Type B pancreatic cell (in vitro differentiated cells): ENCODE data around the gene RASL10A. TPM values are rescaled to one million over a fixed set of nuclear protein-coding genes. Genes with fewer than 3 reads are reported as not detected.

Experiments used
- DNase-seq: peaks from one replicate; pipeline ENCODE4 v3.0.0; 2021; ENCODE audit warnings: mixed read lengths; ENCODE audit not compliant: unreplicated experiment; ENCODE audit errors: extremely low spot score
- H3K27ac Mint-ChIP-seq: 2 replicates; pipeline ENCODE4 v1.8.0; 2021; ENCODE audit warnings: mild to moderate bottlenecking, mixed read lengths
- H3K27me3 Mint-ChIP-seq: 2 replicates; pipeline ENCODE4 v1.8.0; 2021; ENCODE audit warnings: mixed read lengths
- H3K36me3 Mint-ChIP-seq: 2 replicates; pipeline ENCODE4 v1.8.0; 2021; ENCODE audit warnings: mixed read lengths
- H3K4me1 Mint-ChIP-seq: one replicate; pipeline ENCODE4 v1.8.0; 2021; ENCODE audit warnings: mixed read lengths; ENCODE audit not compliant: unreplicated experiment
- H3K4me3 Mint-ChIP-seq: 2 replicates; pipeline ENCODE4 v1.8.0; 2021; ENCODE audit warnings: mild to moderate bottlenecking, mixed read lengths
- H3K9me3 Mint-ChIP-seq: 2 replicates; pipeline ENCODE4 v1.8.0; 2021; ENCODE audit warnings: mixed read lengths
- microRNA-seq: library from miRNA; unstranded; fragments of <30 nt; microRNA quantifications from one replicate; pipeline ENCODE4, GENCODE V29; 2020
- total RNA-seq: library from RNA; stranded (reverse); gene quantifications from 2 replicates; pipeline ENCODE4 v1.2.1, GENCODE V29; 2021; ENCODE audit warnings: low replicate concordance
- TF ChIP-seq, protein P1 (sequence below): fragments of 200-600 bp; sonication (generic); conservative IDR thresholded peaks from 2 replicates; pipeline ENCODE4 v1.5.0; 2021; ENCODE audit warnings: antibody characterized with exemption, mild to moderate bottlenecking

The RASL10A gene
- total RNA-seq, 1 donor from 2014 or later: 1.5 TPM

GRCh38 chr22:29265929-29266328 lies 49.6 kb downstream of the RASL10A start:
- Mint-ChIP-seq H3K9me3 (no peaks in the 10 kb centered on the region), H3K4me3 (peak overlapping the region; percentile 98)

DNA sequence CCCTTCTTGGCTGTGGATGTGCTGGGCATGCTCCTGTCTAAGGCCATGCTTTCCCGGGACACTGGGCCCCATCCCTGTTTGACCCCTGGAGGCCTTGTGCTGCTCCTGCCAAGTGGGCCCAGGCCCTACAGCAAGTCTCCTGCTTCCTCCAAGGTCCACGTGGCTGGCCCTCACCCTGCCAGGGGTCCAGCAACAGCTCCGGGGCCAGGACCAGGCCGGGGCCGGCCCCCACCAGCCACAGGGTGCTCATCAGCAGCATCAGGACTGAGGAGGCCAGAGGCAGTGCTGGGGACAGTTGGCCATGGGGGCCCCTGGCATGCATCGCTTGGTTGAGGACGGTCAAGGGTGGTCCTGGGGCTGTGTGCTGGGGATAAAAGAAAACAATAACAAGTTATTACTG lies 50.2 kb downstream of the RASL10A start:
- Mint-ChIP-seq H3K36me3 (peaks cover 20% of the 10 kb centered on the region), H3K27ac (no peak overlapping the region), H3K9me3 (no peaks in the 10 kb centered on the region), H3K27me3 (peaks cover 4% of the 10 kb centered on the region), H3K4me1 (peaks cover 17% of the 10 kb centered on the region), H3K4me3 (no peak overlapping the region)
- TF ChIP-seq, protein P1, sequence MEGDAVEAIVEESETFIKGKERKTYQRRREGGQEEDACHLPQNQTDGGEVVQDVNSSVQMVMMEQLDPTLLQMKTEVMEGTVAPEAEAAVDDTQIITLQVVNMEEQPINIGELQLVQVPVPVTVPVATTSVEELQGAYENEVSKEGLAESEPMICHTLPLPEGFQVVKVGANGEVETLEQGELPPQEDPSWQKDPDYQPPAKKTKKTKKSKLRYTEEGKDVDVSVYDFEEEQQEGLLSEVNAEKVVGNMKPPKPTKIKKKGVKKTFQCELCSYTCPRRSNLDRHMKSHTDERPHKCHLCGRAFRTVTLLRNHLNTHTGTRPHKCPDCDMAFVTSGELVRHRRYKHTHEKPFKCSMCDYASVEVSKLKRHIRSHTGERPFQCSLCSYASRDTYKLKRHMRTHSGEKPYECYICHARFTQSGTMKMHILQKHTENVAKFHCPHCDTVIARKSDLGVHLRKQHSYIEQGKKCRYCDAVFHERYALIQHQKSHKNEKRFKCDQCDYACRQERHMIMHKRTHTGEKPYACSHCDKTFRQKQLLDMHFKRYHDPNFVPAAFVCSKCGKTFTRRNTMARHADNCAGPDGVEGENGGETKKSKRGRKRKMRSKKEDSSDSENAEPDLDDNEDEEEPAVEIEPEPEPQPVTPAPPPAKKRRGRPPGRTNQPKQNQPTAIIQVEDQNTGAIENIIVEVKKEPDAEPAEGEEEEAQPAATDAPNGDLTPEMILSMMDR: no peak
- no peak for DNase-seq

More at GRCh38 chr22:29265929-29266328, 49.6 kb downstream of the RASL10A start:
- peaks cover 27% of the 10 kb centered on the region for H3K36me3 Mint-ChIP-seq
- DNase-seq: no peak
- TF ChIP-seq, protein P1: no peak
- peaks cover 4% of the 10 kb centered on the region for H3K27me3 Mint-ChIP-seq
- H3K4me1 Mint-ChIP-seq: peaks cover 23% of the 10 kb centered on the region
- H3K27ac Mint-ChIP-seq: peak overlapping the region; percentile 100

DNA sequence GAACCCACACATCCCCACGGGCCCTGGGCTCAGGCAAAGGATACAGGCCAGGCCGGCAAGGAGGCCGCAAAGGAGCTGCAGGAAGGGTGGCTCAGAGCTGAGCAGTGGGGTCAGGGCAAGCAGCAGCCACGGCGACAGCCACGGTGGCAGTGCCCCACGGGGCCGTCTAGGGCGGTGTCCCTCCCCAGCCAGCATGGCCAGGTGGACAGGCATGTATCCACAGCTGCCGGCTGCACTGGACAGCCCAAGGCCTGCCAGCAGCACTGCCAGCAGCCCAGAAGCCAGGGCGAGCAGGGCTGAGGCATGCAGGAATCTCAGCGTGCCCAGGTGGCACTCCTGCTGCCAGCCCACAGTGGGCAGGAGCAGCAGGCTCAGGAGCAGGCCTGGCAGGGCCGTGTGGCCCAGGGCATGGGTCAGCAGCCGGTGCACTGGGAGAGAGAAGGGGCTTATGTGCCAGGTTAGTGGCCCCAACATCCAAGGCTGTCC lies 51.7 kb downstream of the RASL10A start:
- no peak overlapping the region for H3K27ac Mint-ChIP-seq
- no peak overlapping the region for H3K4me3 Mint-ChIP-seq
- no peak for DNase-seq
- TF ChIP-seq, protein P1: no peak
- H3K4me1 Mint-ChIP-seq: peaks cover 10% of the 10 kb centered on the region
- peaks cover 13% of the 10 kb centered on the region for H3K36me3 Mint-ChIP-seq
- no peaks in the 10 kb centered on the region for H3K9me3 Mint-ChIP-seq
- peaks cover 4% of the 10 kb centered on the region for H3K27me3 Mint-ChIP-seq

Small RNAs within 50 kb of the gene (microRNA-seq; reads per million reads assigned to microRNA genes)
- gene MIR3653: 5.5 reads per million, percentile 21 among the genes with 10 or more reads in this experiment

Other genes starting within 250 kb of the RASL10A start
- gene KREMEN1, start 242.7 kb downstream of the RASL10A start, total RNA-seq: 26.2 and 29.1 TPM in 2 replicates
- gene EMID1, start 109.8 kb downstream of the RASL10A start, total RNA-seq: 4.2 and 11.4 TPM in 2 replicates
- gene RHBDD3, start 47.7 kb downstream of the RASL10A start, total RNA-seq: 33.9 and 59.2 TPM in 2 replicates
- 244 and 347 TPM in 2 replicates for gene EWSR1, start 47.4 kb downstream of the RASL10A start, total RNA-seq
- 13.5 and 17.2 TPM in 2 replicates for gene GAS2L1, start 9.0 kb downstream of the RASL10A start, total RNA-seq
- 60.9 and 73.3 TPM in 2 replicates for gene AP1B1, start 72.9 kb upstream of the RASL10A start, total RNA-seq
- gene RFPL1, start 122.9 kb upstream of the RASL10A start, total RNA-seq: not detected in 2 replicates
- gene NEFH, start 164.5 kb upstream of the RASL10A start, total RNA-seq: 1.3 and 2.9 TPM in 2 replicates
- gene THOC5, start 238.1 kb upstream of the RASL10A start, total RNA-seq: 36.6 and 53.5 TPM in 2 replicates